AG09309 (cell line): ENCODE measurements around the gene ARAP3.

Experiments used
- DNase-seq: peaks from one replicate; pipeline ENCODE4 v3.0.0-alpha.2; 2010; ENCODE audit warnings: low read depth
- H3K4me3 ChIP-seq: 2 replicates; pipeline ENCODE4 v1.5.1; 2011; ENCODE audit warnings: mild to moderate bottlenecking, low read depth, low read length, moderate library complexity; ENCODE audit not compliant: control insufficient read depth
- CTCF ChIP-seq: IDR thresholded peaks from 2 replicates; pipeline ENCODE4 v1.5.1; 2011; ENCODE audit warnings: mild to moderate bottlenecking, low read depth, low read length, inconsistent platforms; ENCODE audit not compliant: insufficient read depth, control insufficient read depth; ENCODE audit errors: missing control alignments

The ARAP3 gene

GRCh38 chr5:141665995-141666940, 15.8 kb downstream of the ARAP3 start:
- no peak for DNase-seq
- H3K4me3 ChIP-seq: no peak overlapping the region
- no peak for TF ChIP-seq CTCF

GRCh38 chr5:141664733-141665461, 17.1 kb downstream of the ARAP3 start:
- no peak for DNase-seq
- peak; percentile 95 for TF ChIP-seq CTCF
- no peak overlapping the region for H3K4me3 ChIP-seq

GRCh38 chr5:141663506-141663905, 18.5 kb downstream of the ARAP3 start:
- no peak overlapping the region for H3K4me3 ChIP-seq
- no peak for DNase-seq
- no peak for TF ChIP-seq CTCF

GRCh38 chr5:141662028-141662427, 20.0 kb downstream of the ARAP3 start:
- no peak for TF ChIP-seq CTCF
- no peak overlapping the region for H3K4me3 ChIP-seq
- DNase-seq: no peak

GRCh38 chr5:141657937-141658545, 24.0 kb downstream of the ARAP3 start:
- no peak overlapping the region for H3K4me3 ChIP-seq
- DNase-seq: peak; percentile 77
- no peak for TF ChIP-seq CTCF

- no peak for TF ChIP-seq CTCF
- no peak overlapping the region for H3K4me3 ChIP-seq
- no peak for DNase-seq
Observed at GRCh38 chr5:141657404-141657803, 24.6 kb downstream of the ARAP3 start.
